Retinal pigment epithelial cell (primary cell): ENCODE results near the gene DOCK2.

ENCODE experiments used
- DNase-seq: peaks from one replicate; pipeline ENCODE4 v3.0.0-alpha.2; 2010; ENCODE audit warnings: low read depth
- H3K4me3 ChIP-seq: 2 replicates; pipeline ENCODE4 v1.5.1; 2011; ENCODE audit warnings: mild to moderate bottlenecking, low read length, control low read depth, moderate library complexity
- TF ChIP-seq, protein P1 (sequence below): conservative IDR thresholded peaks from 2 replicates; pipeline ENCODE4 v1.5.1; 2011; ENCODE audit warnings: low read depth, low read length, control low read depth, inconsistent platforms

The DOCK2 gene

DNA sequence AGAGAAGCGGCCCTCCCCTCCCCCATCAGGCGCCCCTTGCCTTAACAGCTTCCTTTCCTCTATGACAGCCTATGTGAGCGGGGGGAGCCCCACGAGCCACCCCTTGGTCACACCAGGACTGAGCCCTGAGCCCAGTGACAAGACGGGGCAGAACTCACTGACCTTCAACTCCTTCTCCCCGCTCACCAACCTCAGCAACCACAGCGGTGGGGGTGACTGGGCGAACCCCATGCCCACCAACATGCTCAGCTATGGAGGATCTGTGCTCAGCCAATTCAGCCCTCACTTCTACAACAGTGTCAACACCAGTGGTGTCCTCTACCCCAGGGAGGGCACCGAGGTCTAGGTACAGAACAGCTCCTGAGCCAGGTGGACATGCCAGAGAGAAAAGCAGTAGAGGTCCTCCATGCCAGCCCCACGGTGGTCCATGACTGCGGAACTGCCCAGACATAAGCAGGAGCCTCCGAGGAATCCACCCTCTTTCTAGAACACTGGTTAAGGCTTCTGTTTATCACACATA lies 471.3 kb downstream of the DOCK2 start:
- TF ChIP-seq, protein P1, sequence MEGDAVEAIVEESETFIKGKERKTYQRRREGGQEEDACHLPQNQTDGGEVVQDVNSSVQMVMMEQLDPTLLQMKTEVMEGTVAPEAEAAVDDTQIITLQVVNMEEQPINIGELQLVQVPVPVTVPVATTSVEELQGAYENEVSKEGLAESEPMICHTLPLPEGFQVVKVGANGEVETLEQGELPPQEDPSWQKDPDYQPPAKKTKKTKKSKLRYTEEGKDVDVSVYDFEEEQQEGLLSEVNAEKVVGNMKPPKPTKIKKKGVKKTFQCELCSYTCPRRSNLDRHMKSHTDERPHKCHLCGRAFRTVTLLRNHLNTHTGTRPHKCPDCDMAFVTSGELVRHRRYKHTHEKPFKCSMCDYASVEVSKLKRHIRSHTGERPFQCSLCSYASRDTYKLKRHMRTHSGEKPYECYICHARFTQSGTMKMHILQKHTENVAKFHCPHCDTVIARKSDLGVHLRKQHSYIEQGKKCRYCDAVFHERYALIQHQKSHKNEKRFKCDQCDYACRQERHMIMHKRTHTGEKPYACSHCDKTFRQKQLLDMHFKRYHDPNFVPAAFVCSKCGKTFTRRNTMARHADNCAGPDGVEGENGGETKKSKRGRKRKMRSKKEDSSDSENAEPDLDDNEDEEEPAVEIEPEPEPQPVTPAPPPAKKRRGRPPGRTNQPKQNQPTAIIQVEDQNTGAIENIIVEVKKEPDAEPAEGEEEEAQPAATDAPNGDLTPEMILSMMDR, result no peak
- no peak for DNase-seq
- H3K4me3 ChIP-seq, result no peak overlapping the region

DNA sequence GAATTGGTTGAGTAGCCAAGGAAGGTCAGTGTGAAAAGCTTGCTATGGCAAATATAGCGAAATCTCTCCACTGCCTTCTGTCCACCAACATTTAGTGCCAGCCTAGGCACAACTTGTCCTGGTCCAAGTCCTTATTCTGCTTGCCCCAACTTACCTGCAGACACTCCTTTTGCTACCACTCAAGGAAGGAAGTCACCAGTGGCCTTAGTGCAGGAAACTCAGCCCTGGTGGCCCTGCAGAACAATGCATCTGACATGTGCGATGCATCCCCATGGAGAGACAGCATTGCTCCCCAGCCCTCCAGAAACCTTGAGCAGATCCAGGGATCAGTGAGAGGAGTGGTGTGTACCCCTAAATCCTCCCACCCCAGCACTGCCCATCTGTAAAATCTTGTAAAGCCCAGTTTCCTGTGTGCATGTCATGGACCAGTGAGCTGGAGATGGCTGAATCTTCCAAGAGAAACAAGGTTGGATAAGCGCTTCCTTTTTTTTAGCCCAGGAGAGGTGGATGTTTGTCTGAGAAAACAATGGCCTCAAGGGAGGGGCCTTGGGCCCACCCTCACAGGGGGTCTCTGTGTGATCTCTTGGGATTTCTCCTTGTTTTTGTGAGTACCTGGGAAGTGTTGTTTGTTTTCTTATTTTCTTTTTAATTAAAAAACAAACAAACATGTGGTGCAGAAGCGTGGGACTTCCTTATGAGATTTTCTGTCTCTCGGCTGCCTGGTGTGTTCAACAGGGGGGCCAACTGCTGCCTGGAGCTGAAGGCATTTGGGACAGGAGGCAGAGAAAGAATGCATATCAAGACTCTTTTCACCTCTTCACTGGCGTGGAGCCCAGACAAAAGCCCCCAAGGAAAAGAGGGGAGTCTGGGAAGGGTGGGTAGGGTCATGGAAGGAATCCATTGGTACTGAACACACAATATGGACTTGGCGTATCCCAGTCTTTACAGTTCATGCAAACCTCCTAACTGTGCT lies 472.3 kb downstream of the DOCK2 start:
- DNase-seq, result no peak
- no peak overlapping the region for H3K4me3 ChIP-seq
- TF ChIP-seq, protein P1, result no peak

GRCh38 chr5:170110403-170111087 lies 473.5 kb downstream of the DOCK2 start:
- DNase-seq, result no peak
- no peak overlapping the region for H3K4me3 ChIP-seq
- TF ChIP-seq, protein P1, result no peak

DNA sequence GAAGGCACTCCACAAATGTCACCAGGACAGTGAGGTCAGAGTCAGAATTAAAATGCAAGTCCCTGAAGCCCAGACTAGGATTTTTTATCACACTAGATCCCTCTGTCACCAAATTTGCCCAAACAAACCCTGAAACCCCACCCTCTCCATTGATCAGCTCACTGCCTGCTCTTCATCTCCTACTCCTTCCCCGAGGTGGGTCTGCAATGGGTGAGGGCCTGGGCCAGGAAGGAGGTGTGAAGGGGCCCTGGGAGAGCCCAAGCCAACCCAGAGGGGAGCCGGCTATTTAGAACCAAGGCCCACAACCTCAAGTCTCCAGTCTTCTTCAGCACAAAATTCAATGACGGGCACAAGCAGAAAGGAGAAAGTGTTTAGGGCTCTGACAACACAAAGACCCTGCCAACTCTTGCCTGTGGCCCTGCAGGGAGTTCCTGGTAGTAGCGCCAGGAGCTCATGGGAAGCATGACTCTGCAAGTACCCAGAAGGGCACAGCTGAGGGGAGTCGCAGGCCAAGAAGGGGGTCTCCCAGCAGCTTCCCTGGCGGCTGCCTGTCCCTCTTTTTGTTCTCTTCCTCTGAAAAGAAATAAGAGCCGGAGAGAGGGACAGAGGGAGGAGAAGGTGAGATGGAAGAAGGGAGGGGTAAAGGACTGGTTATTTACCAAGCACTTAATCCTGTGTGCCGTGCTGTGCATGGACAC lies 474.2 kb downstream of the DOCK2 start:
- TF ChIP-seq, protein P1, result no peak
- no peak for DNase-seq
- no peak overlapping the region for H3K4me3 ChIP-seq

DNA sequence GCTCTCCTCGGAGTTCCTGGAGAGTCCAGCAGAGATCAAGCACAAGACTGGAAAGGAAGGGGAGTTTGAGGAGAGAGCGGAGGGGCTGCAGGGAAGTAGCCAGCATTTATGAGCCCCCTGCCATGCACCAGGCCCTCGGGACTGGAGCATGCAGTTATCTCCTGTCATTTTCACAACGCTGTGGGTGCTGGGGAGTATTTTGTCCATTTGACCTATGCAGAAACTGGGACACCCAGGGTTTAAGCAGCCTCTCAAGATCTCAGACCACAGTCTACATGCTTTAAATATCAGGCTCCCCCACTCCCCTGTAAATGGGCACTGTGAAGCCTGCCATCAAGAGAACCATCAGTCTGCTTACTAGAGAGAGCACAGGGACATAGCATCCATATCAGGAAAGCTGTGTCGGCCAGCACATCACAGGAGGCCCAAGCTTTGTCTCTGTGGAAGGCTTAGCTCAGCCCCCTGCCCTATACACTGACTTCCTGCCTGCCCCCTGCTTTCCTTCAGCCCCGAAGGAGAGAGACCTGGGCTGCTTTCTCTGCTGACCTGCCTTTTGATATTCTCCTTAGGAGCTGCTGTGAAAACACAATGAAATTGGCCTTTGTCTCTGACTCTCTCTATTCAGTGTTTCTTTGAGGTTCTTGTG lies 475.9 kb downstream of the DOCK2 start:
- TF ChIP-seq, protein P1, result no peak
- no peak overlapping the region for H3K4me3 ChIP-seq
- no peak for DNase-seq

- TF ChIP-seq, protein P1, result no peak
- H3K4me3 ChIP-seq, result no peak overlapping the region
- no peak for DNase-seq
Measured at GRCh38 chr5:170113522-170113900, 476.4 kb downstream of the DOCK2 start.
